Lung (tissue), 12 donors: ENCODE results near the gene SLC6A8. TPM values are rescaled to one million over a fixed set of nuclear protein-coding genes. Genes with fewer than 3 reads are reported as not detected.

Experiments used
- ATAC-seq: fragments of 200-7000 bp; cut with Tn5 transposase; one replicate; pipeline ENCODE4 v1.9.1; 2020; ENCODE audit warnings: moderate number of reproducible peaks; ENCODE audit not compliant: insufficient read depth, low FRiP score
- DNase-seq, 3 donors: peaks; one replicate each; pipeline ENCODE4 v3.0.0-alpha.2; 2013 to 2017
- H3K27ac ChIP-seq, 2 donors: one replicate each; pipeline ENCODE4 v1.5.1; 2013; ENCODE audit warnings: mild to moderate bottlenecking in 2 of 2, moderate library complexity in 2 of 2, control low read depth in 1 of 2, inconsistent platforms in 1 of 2, low read depth in 1 of 2, low read length in 1 of 2
- H3K27me3 ChIP-seq, 3 donors: one replicate each; pipeline ENCODE4 v1.5.1; 2013; ENCODE audit warnings: low read length in 2 of 3; ENCODE audit not compliant: control insufficient read depth in 3 of 3, insufficient read depth in 3 of 3
- H3K36me3 ChIP-seq, 4 donors: one replicate each; pipeline ENCODE4 v1.5.1; 2013; ENCODE audit warnings: low read length in 4 of 4, mild to moderate bottlenecking in 1 of 4, moderate library complexity in 1 of 4; ENCODE audit not compliant: control insufficient read depth in 4 of 4, insufficient read depth in 4 of 4
- H3K4me1 ChIP-seq, 5 donors: one replicate each; pipeline ENCODE4 v1.5.1; 2013; ENCODE audit warnings: low read length in 5 of 5, mild to moderate bottlenecking in 2 of 5, moderate library complexity in 1 of 5; ENCODE audit not compliant: control insufficient read depth in 5 of 5, insufficient read depth in 5 of 5
- H3K4me3 ChIP-seq: one replicate; pipeline ENCODE4 v1.5.1; 2013; ENCODE audit warnings: mild to moderate bottlenecking, control low read depth, moderate library complexity
- H3K9ac ChIP-seq, 2 donors: one replicate each; pipeline ENCODE4 v1.5.1; 2013; ENCODE audit warnings: low read length in 2 of 2, control low read depth in 1 of 2; ENCODE audit not compliant: insufficient read depth in 1 of 2
- H3K9me3 ChIP-seq, 4 donors: one replicate each; pipeline ENCODE4 v1.5.1; 2013; ENCODE audit warnings: low read length in 3 of 4, mild to moderate bottlenecking in 1 of 4, moderate library complexity in 1 of 4; ENCODE audit not compliant: control insufficient read depth in 4 of 4, insufficient read depth in 3 of 4
- CTCF ChIP-seq: IDR thresholded peaks from 2 replicates; pipeline ENCODE4 v1.5.1; 2012; ENCODE audit warnings: mild to moderate bottlenecking; ENCODE audit errors: control extremely low read depth, extremely low read depth
- WGBS, 2 donors: extraction: QIAGEN DNeasy Blood & Tissue Kit; methylation state at CpG; one replicate each; pipeline ENCODE4 v1.1.7; 2013; 5-methylcytosine and 5-hydroxymethylcytosine counted together
- polyA plus RNA-seq, 2 donors: library from polyadenylated mRNA; stranded (reverse); fragments of 200-250 nt; gene quantifications; one replicate each; pipeline ENCODE4 v1.2.1, GENCODE V29; 2013
- total RNA-seq, 2 donors: library from RNA; depleted of rRNA in 1 of 2; stranded (reverse); fragments of >200 nt in 1 of 2; gene quantifications; one replicate each; pipeline ENCODE4 v1.2.1, GENCODE V29; 2014 to 2021
- donor health status: control.
- donor health status: control.
- donor health status: Bipolar disorder and iron deficiency.
- donor health status: healthy.
- donor health status: DM: yes; HTN: yes; CAD: no.

The SLC6A8 gene
- total and polyA plus RNA-seq, 4 donors, result 5.3 to 21.5 (median 9.9) TPM

GRCh38 chrX:153684467-153685155, 3.1 kb upstream of the SLC6A8 start:
- DNase-seq, result peak in 1 of 3 donors; percentile 12
- 37 to 44% methylated on average over 12 to 21 of the region's 21 CpGs for WGBS, 2 donors

GRCh38 chrX:153685156-153685536, 2.6 kb upstream of the SLC6A8 start:
- Histone ChIP-seq H3K27ac (no peak overlapping the region), H3K27me3 (peaks cover 0 to 4% (median 0%) of the 10 kb centered on the region in 3 donors), H3K4me1 (no peaks in the 10 kb centered on the region), H3K9me3 (peaks cover 0 to 5% (median 1%) of the 10 kb centered on the region in 4 donors), H3K4me3 (no peak overlapping the region), H3K36me3 (no peaks in the 10 kb centered on the region), H3K9ac (no peak overlapping the region)
- DNase-seq (no peak), ATAC-seq (no peak)
- TF ChIP-seq CTCF, result no peak
- 54 to 61% methylated on average over 18 to 21 of the region's 21 CpGs for WGBS, 2 donors

More at GRCh38 chrX:153684467-153685155, 3.1 kb upstream of the SLC6A8 start:
- no peak for ATAC-seq
- no peaks in the 10 kb centered on the region for H3K4me1 ChIP-seq
- H3K36me3 ChIP-seq, result no peaks in the 10 kb centered on the region
- H3K9me3 ChIP-seq, result peaks cover 0 to 6% (median 1%) of the 10 kb centered on the region in 4 donors
- no peak for TF ChIP-seq CTCF
- peaks cover 0 to 4% (median 0%) of the 10 kb centered on the region in 3 donors for H3K27me3 ChIP-seq
- no peak overlapping the region for H3K27ac ChIP-seq
- H3K4me3 ChIP-seq, result no peak overlapping the region
- no peak overlapping the region for H3K9ac ChIP-seq

- ATAC-seq (no peak), DNase-seq (no peak)
- Histone ChIP-seq H3K9me3 (peaks cover 0 to 3% (median 1%) of the 10 kb centered on the region in 4 donors), H3K9ac (no peak overlapping the region), H3K27me3 (peaks cover 0 to 4% (median 0%) of the 10 kb centered on the region in 3 donors), H3K4me1 (no peaks in the 10 kb centered on the region), H3K36me3 (no peaks in the 10 kb centered on the region), H3K27ac (no peak overlapping the region), H3K4me3 (no peak overlapping the region)
- WGBS, 2 donors, result 78 to 80% methylated on average over 18 to 24 of the region's 24 CpGs
- TF ChIP-seq CTCF, result no peak
Measured at GRCh38 chrX:153685751-153686696, 1.7 kb upstream of the SLC6A8 start.
